ENCODE results near the gene SLC7A7.
"Not testable (repeated sequence)": the region's sequence is repeated elsewhere in the genome, so short reads cannot be mapped to it uniquely, and the experiment has no call there.

The SLC7A7 gene

GRCh38 chr14:22843123-22843925 lies 28.1 kb upstream of the SLC7A7 start:
- DNase-seq, result no peak

GRCh38 chr14:22842211-22843122 lies 27.2 kb upstream of the SLC7A7 start:
- no peak for DNase-seq

DNA sequence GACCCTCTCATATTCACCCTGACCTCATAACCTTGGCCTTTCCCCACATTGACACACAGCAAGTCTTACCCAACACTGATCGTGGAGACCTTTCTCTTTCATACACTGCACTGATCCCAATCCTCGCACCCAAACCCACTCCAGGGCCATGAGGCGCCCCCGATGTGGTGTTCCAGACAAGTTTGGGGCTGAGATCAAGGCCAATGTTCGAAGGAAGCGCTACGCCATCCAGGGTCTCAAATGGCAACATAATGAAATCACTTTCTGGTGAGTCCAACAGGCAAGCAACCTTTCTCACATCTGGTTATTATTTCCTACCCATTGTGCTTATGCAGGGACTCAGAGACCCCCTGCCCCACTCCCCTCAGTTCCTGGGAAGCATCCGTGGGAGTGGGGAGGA lies 26.5 kb upstream of the SLC7A7 start:
- DNase-seq, result no peak

GRCh38 chr14:22841311-22841710 lies 26.1 kb upstream of the SLC7A7 start:
- DNase-seq, result no peak

- no peak for DNase-seq
These were observed 24.0 kb upstream of the SLC7A7 start for GRCh38 chr14:22839159-22839779.

DNA sequence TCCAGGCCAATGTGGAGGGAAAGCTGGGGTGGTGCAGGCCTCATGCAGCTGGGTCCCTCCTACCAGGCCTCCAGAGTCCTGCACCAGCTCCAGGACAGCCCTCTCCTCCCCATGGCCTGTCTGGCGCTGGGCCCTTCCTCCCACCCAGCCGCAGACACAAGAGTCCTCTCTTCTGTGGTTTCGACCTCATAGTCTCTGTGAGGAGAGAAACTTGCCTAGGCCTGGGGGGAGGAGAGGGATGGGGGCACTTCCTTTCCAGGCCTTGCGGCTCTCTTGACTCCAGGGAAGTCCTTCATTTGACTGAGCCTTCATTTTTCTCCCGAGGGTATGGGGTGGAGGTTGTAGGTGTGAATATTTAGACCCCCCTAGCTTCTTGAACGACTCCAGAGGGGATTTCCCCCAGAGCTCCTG lies 23.4 kb upstream of the SLC7A7 start:
- no peak for DNase-seq

- DNase-seq, result no peak
These were observed 22.7 kb upstream of the SLC7A7 start for GRCh38 chr14:22837750-22838538.

- DNase-seq, result no peak
These were observed 22.0 kb upstream of the SLC7A7 start for GRCh38 chr14:22837114-22837749.

DNA sequence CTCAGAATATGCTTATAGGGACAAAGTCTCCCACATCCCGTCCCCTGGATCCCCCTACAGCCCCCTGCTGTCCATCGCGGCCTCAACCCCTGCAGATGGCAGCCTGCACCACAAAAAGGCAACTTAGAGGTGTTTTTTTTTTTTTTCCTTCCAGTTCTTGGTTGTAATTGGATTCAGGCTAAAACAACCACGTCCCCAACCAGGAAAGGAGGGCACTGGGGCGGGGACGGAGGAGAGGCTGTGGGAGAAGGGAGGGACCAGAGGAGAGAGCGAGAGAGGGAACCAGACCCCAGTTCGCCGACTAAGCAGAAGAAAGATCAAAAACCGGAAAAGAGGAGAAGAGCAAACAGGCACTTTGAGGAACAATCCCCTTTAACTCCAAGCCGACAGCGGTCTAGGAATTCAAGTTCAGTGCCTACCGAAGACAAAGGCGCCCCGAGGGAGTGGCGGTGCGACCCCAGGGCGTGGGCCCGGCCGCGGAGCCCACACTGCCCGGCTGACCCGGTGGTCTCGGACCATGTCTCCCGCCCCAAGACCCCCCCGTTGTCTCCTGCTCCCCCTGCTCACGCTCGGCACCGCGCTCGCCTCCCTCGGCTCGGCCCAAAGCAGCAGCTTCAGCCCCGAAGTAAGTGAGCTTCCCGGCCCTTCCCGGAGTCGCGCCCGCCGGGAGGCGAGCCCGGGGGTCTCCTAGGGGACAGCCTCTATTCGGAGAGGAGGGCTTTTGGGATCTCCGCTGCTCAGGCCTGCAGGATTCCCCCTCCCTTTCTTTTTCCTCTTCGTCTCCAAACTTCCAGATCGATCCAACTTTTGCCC lies 21.3 kb upstream of the SLC7A7 start, which contains the start of gene MMP14:
MMP14 (plus strand) TSS at position 285 of the 813 bp plus-strand sequence; CDS start at position 518, 233 bp downstream.
- no peak for DNase-seq

- DNase-seq, result no peak
These were observed 20.3 kb upstream of the SLC7A7 start for GRCh38 chr14:22835505-22835904.

GRCh38 chr14:22830443-22831010 lies 15.3 kb upstream of the SLC7A7 start:
- DNase-seq, result no peak

DNA sequence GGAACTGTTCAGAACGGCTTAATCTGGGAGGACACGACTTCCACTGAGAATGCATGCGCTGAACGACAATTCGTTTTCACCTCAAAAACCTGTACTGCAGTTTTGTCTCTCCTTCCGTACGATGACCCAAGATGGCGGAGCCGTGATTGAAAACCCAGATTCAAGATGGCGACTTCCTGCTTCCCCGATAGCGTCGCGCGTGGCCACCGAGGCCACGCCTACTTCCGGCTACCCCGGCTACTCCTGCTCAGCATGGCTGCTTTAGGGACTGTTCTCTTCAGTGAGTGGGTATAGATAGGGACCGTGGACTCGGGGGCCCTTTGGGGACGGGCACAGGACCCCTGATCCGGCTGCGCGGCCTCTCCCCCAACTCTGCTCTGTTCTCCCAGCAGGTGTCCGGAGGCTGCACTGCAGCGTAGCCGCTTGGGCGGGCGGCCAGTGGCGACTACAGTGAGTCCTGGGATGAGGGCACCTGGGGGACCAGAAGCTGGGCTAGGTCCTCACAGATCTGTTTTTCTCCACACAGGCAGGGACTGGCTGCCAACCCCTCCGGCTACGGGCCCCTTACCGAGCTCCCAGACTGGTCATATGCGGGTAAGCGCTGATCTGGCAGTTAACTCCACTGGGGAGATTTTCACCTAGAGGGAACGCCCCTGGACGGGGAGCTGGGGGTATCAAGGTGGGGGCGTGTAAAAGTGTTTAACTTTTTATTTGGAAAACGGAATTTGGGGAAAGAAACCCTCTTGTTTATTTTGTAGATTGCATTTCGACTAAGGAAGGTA lies 14.6 kb upstream of the SLC7A7 start, which contains the start of gene MRPL52:
MRPL52 (plus strand) TSS at position 227 of the 782 bp plus-strand sequence; CDS start at position 253, 26 bp downstream.
- DNase-seq, result peak; percentile 92 to 93

GRCh38 chr14:22829076-22829660 lies 13.9 kb upstream of the SLC7A7 start:
- not testable (repeated sequence) for DNase-seq

DNA sequence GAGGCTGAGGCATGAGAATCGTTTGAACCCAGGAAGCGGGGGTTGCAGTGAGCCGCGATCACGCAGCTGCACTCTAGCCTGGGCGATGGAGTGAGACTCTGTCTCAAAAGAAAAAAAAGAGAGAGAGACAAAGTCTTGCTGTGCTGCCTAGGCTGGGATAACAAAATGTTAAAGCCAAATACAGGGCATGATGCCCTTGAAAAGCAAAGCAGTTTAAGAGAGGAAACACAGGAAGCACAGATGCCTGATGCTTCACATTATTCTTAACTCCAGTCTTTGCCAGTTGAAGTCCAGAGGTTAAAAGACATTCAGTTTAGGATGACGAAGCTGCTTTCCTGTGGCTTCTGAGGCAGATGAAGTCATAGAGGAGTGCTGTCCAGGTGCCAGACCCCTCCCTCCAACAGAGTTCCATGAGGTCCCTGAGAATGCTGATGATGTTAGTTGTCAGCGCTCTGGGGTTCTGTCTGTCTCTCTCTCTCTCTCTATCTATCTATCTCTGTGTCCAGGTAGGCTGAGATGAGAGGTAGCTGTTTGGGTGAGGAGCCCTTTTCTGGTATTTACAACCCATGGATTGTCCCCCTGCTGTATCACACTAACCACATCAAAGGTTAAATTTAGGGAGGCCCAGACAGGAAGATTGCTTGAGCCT lies 9.6 kb upstream of the SLC7A7 start:
- DNase-seq, result peak; percentile 27 to 41

GRCh38 chr14:22822571-22823098 lies 7.4 kb upstream of the SLC7A7 start:
- DNase-seq, result peak in 1 of 2 experiments; percentile 12

DNA sequence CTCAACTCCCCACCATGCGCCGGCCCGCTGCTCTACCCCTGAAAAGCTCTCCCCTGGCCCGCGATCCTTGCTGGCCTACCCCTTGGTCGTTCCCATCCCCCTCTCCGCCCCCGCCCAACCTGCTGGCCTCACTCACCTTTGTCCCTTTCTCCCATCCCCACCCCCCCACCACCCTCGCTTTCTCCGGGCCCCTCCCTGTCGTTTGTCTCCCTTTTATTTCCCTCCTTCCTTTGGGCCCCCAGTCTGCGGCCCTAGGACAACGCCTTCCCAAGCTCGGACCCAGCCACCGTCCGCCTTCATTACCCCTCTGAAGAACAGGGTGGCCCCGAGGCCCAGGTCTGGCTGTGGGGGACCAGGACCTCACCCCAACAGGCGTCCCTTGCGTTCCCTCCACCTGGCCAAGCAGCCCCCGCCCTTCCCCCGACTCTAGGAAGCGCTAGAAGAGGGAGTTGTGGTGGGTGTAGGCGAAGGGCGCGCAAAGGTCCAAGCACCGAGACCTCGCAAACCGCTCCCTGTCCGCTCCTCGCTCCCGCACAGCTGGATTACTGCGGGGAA lies 6.9 kb upstream of the SLC7A7 start:
- DNase-seq, result no peak

DNA sequence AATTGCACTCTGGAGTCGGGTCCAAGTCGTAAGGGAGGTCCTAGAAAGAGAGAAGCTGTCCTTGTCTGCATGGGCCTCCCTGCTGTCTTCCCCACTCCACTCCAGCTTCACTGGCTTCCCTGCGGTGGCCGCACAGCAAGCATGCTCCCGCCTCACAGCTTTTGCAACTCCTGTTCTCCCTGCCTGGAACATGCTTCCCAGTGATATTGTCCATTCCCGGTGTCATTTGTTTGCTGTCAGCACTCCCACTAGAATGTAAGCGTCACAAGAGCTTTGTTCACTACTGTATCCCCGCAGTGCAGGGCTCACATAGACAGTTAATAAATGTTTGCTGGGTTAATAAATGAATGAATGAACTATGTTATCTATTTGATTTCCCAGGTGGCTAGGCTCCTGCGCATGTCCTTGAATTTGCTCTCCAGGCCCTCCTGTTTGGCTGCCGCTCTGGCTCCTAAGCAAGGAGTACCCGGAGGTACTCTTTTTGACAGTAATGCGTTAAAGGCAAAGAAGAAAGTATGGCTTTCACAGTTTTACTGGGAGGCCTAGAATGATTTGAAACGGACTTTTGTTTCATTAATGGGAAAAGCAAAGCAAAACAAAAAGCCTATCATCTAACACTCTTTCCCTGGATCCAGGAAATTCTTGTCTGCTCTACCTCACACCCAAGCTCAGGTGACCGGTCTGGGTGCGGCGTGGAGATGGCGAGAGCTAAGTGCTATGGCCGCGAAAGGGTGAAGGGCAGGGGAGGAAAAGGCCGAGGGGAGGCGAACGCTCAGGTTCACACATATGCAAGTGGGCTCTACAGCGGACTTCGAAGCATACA lies 6.2 kb upstream of the SLC7A7 start:
- DNase-seq, result no peak
